Ovary (tissue), 3 donors: Measurements from ENCODE around the gene FXN.

Source experiments
- POLR2A ChIP-seq: fragments of 450-650 bp; IDR thresholded peaks from one replicate; pipeline ENCODE4 v1.6.1; 2017; ENCODE audit warnings: antibody characterized with exemption, mild to moderate bottlenecking, moderate library complexity
- TF ChIP-seq, protein P1 (sequence below), 3 donors: fragments of 450-650 bp in 2 of 3; fragments of 200-600 bp in 1 of 3; IDR thresholded peaks; one replicate each; pipeline versions ENCODE4 v1.5.1 to v1.8.0; 2016 to 2022; ENCODE audit warnings: antibody characterized with exemption in 3 of 3, mild to moderate bottlenecking in 1 of 3
- donor health status: DM: no; HTN: no; CAD: no.

DNA sequence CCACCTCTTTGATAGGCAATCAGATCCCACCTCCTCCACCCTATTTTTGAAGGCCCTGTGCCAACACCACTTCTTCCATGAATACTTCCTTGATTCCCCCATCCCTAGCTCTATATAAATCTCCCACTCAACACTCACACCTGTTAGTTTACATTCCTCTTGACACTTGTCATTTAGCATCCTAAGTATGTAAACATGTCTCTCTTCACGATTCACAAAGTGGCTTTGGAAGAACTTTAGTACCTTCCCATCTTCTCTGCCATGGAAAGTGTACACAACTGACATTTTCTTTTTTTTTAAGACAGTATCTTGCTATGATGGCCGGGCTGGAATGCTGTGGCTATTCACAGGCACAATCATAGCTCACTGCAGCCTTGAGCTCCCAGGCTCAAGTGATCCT lies 1.5 kb upstream of the FXN start:
- TF ChIP-seq, protein P1, sequence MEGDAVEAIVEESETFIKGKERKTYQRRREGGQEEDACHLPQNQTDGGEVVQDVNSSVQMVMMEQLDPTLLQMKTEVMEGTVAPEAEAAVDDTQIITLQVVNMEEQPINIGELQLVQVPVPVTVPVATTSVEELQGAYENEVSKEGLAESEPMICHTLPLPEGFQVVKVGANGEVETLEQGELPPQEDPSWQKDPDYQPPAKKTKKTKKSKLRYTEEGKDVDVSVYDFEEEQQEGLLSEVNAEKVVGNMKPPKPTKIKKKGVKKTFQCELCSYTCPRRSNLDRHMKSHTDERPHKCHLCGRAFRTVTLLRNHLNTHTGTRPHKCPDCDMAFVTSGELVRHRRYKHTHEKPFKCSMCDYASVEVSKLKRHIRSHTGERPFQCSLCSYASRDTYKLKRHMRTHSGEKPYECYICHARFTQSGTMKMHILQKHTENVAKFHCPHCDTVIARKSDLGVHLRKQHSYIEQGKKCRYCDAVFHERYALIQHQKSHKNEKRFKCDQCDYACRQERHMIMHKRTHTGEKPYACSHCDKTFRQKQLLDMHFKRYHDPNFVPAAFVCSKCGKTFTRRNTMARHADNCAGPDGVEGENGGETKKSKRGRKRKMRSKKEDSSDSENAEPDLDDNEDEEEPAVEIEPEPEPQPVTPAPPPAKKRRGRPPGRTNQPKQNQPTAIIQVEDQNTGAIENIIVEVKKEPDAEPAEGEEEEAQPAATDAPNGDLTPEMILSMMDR (IDR thresholded peaks at IDR 0.05) = no peak
- TF ChIP-seq POLR2A = no peak
